ENCODE results near the gene PARVB.

GRCh38 chr22:44175676-44176075 lies 151.6 kb downstream of the PARVB start:
- TF ChIP-seq CTCF (IDR thresholded peaks at IDR 0.05) (no peak), POLR2A (IDR thresholded peaks at IDR 0.05) (no peak)

All from uterus (tissue), 2 donors.